ENCODE measurements around the gene RUSF1. TPM values are rescaled to one million over a fixed set of nuclear protein-coding genes. Genes with fewer than 3 reads are reported as not detected.

The RUSF1 gene
- total and polyA plus RNA-seq, 7 experiments from 2014 or later = 22.8 to 118 (median 66.6) TPM

- intact Hi-C loops (cut with micrococcal nuclease) = loop anchor here in 1 of 2 donors (1.0 kb wide), 1 partner anchor 235 kb away; no protein-coding TSS in a partner anchor
- peak overlapping the region; percentile 58 for H3K4me3 ChIP-seq (ENCODE audit: low read length)
- peak overlapping the region; percentile 95 for H3K27ac ChIP-seq (ENCODE audit: low read depth, low read length)
These were observed 47.6 kb downstream of the RUSF1 start for GRCh38 chr16:31460582-31461002.

DNA sequence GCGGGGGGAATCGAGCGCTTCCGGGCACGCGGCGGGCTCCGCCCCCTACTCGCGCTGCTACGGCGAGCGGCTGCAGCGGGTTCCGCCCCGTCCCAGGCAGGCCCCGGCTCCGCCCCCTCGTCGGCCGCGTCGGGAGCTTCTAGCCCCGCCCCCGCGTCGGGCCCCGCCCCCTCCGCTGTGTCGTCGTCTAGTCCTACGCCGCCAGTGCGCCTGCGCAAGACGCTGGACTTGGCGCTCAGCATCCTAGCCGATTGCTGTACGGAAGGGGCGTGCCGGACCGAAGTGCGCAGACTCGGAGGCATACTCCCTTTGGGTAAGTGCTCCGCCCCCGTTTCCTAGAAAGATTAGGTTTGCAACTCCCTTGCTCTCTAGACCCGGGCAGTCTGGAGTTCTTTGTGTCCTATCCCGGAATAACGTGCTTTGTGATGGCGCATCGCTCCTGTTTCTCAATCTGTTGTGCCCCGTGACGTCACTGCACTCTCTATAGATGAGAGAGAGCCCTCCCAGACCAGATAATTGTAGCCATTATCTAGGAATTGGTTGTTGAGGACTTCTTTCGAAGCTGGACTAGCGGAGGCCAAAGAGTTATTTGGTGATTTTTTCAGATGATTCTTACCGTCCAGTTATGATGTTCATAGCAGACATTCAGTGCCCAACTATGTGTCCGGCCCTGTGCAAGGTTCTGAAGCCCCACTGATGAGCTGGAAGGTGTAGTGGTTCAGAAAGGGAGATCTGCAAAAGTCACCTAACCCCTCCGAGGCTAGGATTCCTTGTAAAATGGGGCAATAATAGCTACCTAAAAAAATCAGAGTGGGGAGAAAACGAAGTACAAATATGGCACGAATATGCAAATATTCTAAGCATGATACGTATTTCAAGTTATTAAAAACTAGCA lies 48.3 kb downstream of the RUSF1 start:
- ATAC-seq (peak; percentile 91), DNase-seq (peak; percentile 99 to 100 (median 100))
- peaks cover 4 to 15% (median 7%) of the 10 kb centered on the region in 5 donors for H3K36me3 Mint-ChIP-seq
- H3K4me3 Mint-ChIP-seq = peak overlapping the region; percentile 88 to 96 (median 94)
- intact Hi-C loops (cut with micrococcal nuclease) = loop anchor here (1.0 to 5.0 kb wide), 26 partner anchors 16 to 801 kb away; partner anchors contain the start of genes BCKDK (in 2 of the 2), FUS (in 2 of the 2), RUSF1 (in 2 of the 2) and ZNF646 (in 2 of the 2)
- peak overlapping the region; percentile 94 to 99 (median 98) for H3K27ac Mint-ChIP-seq
- no peaks in the 10 kb centered on the region for H3K27me3 Mint-ChIP-seq
- Histone ChIP-seq H3K4me1 (ENCODE audit: control insufficient read depth in 2 of 2, insufficient read depth in 2 of 2, low read length in 2 of 2) (peaks cover 32 to 37% of the 10 kb centered on the region in 2 donors), H3K36me3 (ENCODE audit: control insufficient read depth in 2 of 3, insufficient read depth in 3 of 3, low read length in 3 of 3) (peaks cover 0 to 17% (median 0%) of the 10 kb centered on the region in 3 experiments), H3K4me3 (ENCODE audit: low read length) (peak overlapping the region; percentile 87), H3K9me3 (ENCODE audit: control insufficient read depth in 2 of 3, low read length in 3 of 3) (no peaks in the 10 kb centered on the region), H3K27ac (ENCODE audit: low read depth, low read length) (peak overlapping the region; percentile 95), H3K27me3 (ENCODE audit: control insufficient read depth in 2 of 2, insufficient read depth in 2 of 2, low read length in 2 of 2) (no peaks in the 10 kb centered on the region)
- H3K9me3 Mint-ChIP-seq = peaks cover 0 to 2% (median 0%) of the 10 kb centered on the region in 11 donors
- ChIA-PET POLR2A (interaction anchor here (0.6 to 5.2 kb wide), 30 partner anchors 10 to 881 kb away, joined by 3 to 69 read pairs (median 6); partner anchors contain the start of genes COX6A2, FUS, KAT8 and RUSF1), CTCF (interaction anchor here (0.6 to 3.4 kb wide), 8 partner anchors 8 to 614 kb away, joined by 3 to 17 read pairs (median 4); partner anchors contain the start of gene ZNF843)
- peaks cover 25 to 50% (median 45%) of the 10 kb centered on the region in 7 donors for H3K4me1 Mint-ChIP-seq

More at GRCh38 chr16:31460582-31461002, 47.6 kb downstream of the RUSF1 start:
- ATAC-seq (no peak), DNase-seq (peak in 5 of 9 donors; percentile 37 to 53 (median 42))
- H3K4me1 ChIP-seq (ENCODE audit: control insufficient read depth in 2 of 2, insufficient read depth in 2 of 2, low read length in 2 of 2) = peaks cover 28 to 31% of the 10 kb centered on the region in 2 donors
- Mint-ChIP-seq H3K9me3 (peaks cover 0 to 2% (median 0%) of the 10 kb centered on the region in 11 donors), H3K4me3 (peak overlapping the region in 9 of 10 donors; percentile 88 to 96 (median 94)), H3K27ac (peak overlapping the region; percentile 94 to 99 (median 97)), H3K36me3 (peaks cover 4 to 22% (median 11%) of the 10 kb centered on the region in 5 donors), H3K27me3 (no peaks in the 10 kb centered on the region), H3K4me1 (peaks cover 19 to 43% (median 38%) of the 10 kb centered on the region in 7 donors)
- peaks cover 0 to 19% (median 2%) of the 10 kb centered on the region in 3 experiments for H3K36me3 ChIP-seq (ENCODE audit: control insufficient read depth in 2 of 3, insufficient read depth in 3 of 3, low read length in 3 of 3)
- H3K27me3 ChIP-seq (ENCODE audit: control insufficient read depth in 2 of 2, insufficient read depth in 2 of 2, low read length in 2 of 2) = no peaks in the 10 kb centered on the region
- no peaks in the 10 kb centered on the region for H3K9me3 ChIP-seq (ENCODE audit: control insufficient read depth in 2 of 3, low read length in 3 of 3)
- POLR2A ChIA-PET = interaction anchor here (0.6 to 5.2 kb wide), 19 partner anchors 9 to 647 kb away, joined by 3 to 69 read pairs (median 6); partner anchors contain the start of genes FUS, RUSF1, STX4 and ZNF267
- CTCF ChIA-PET = interaction anchor here (0.6 to 1.9 kb wide), 7 partner anchors 9 to 848 kb away, joined by 3 to 17 read pairs (median 4); no protein-coding TSS in a partner anchor

- peaks cover 26 to 51% (median 46%) of the 10 kb centered on the region in 7 donors for H3K4me1 Mint-ChIP-seq
- intact Hi-C loops (cut with micrococcal nuclease) = loop anchor here (1.0 to 5.0 kb wide), 26 partner anchors 16 to 800 kb away; partner anchors contain the start of genes BCKDK (in 2 of the 2), FUS (in 2 of the 2), RUSF1 (in 2 of the 2) and ZNF646 (in 2 of the 2)
- H3K4me1 ChIP-seq (ENCODE audit: control insufficient read depth in 2 of 2, insufficient read depth in 2 of 2, low read length in 2 of 2) = peaks cover 32 to 37% of the 10 kb centered on the region in 2 donors
These were observed 49.1 kb downstream of the RUSF1 start, which contains the start of gene ARMC5 for GRCh38 chr16:31458844-31459686. ARMC5 (plus strand) TSS chr16:31459501; CDS start chr16:31459525, 24 bp downstream.

GRCh38 chr16:31458073-31458843 lies 49.9 kb downstream of the RUSF1 start:
- peaks cover 0 to 2% (median 0%) of the 10 kb centered on the region in 11 donors for H3K9me3 Mint-ChIP-seq
- intact Hi-C loops (cut with micrococcal nuclease) = loop anchor here (2.0 to 5.0 kb wide), 7 partner anchors 243 to 799 kb away; partner anchors contain the start of genes BCKDK (in 2 of the 2), BCL7C (in 1 of the 2), FBRS (in 1 of the 2) and PHKG2 (in 1 of the 2)
- H3K27ac Mint-ChIP-seq = peak overlapping the region; percentile 93 to 99 (median 98)

More at GRCh38 chr16:31458844-31459686, 49.1 kb downstream of the RUSF1 start, which contains the start of gene ARMC5:
- Histone ChIP-seq H3K36me3 (ENCODE audit: control insufficient read depth in 2 of 3, insufficient read depth in 3 of 3, low read length in 3 of 3) (peaks cover 0 to 14% (median 0%) of the 10 kb centered on the region in 3 experiments), H3K27me3 (ENCODE audit: control insufficient read depth in 2 of 2, insufficient read depth in 2 of 2, low read length in 2 of 2) (no peaks in the 10 kb centered on the region), H3K27ac (ENCODE audit: low read depth, low read length) (peak within 1 kb of the TSS; percentile 95), H3K9me3 (ENCODE audit: control insufficient read depth in 2 of 3, low read length in 3 of 3) (no peaks in the 10 kb centered on the region), H3K4me3 (ENCODE audit: low read length) (peak within 1 kb of the TSS; percentile 87)
- ATAC-seq (peak; percentile 81), DNase-seq (peak in 7 of 9 donors; percentile 92 to 99 (median 98))
- CTCF ChIA-PET = interaction anchor here (1.0 to 3.4 kb wide), 4 partner anchors 16 to 613 kb away, joined by 3 to 11 read pairs (median 4); partner anchors contain the start of genes ZNF267 and ZNF843
- Mint-ChIP-seq H3K36me3 (peaks cover 3 to 14% (median 4%) of the 10 kb centered on the region in 5 donors), H3K4me3 (peak within 1 kb of the TSS; percentile 88 to 96 (median 94)), H3K27me3 (no peaks in the 10 kb centered on the region), H3K9me3 (peaks cover 0 to 2% (median 0%) of the 10 kb centered on the region in 11 donors), H3K27ac (peak within 1 kb of the TSS; percentile 94 to 99 (median 98))
- POLR2A ChIA-PET = interaction anchor here (0.6 to 5.2 kb wide), 28 partner anchors 9 to 645 kb away, joined by 3 to 69 read pairs (median 6); partner anchors contain the start of genes COX6A2, FUS, KAT8 and RUSF1

More at GRCh38 chr16:31458073-31458843, 49.9 kb downstream of the RUSF1 start:
- H3K36me3 Mint-ChIP-seq = peaks cover 0 to 11% (median 4%) of the 10 kb centered on the region in 5 donors
- Histone ChIP-seq H3K4me1 (ENCODE audit: control insufficient read depth in 2 of 2, insufficient read depth in 2 of 2, low read length in 2 of 2) (peaks cover 32 to 37% of the 10 kb centered on the region in 2 donors), H3K9me3 (ENCODE audit: control insufficient read depth in 2 of 3, low read length in 3 of 3) (no peaks in the 10 kb centered on the region), H3K4me3 (ENCODE audit: low read length) (peak overlapping the region; percentile 87), H3K36me3 (ENCODE audit: control insufficient read depth in 2 of 3, insufficient read depth in 3 of 3, low read length in 3 of 3) (peaks cover 0 to 14% (median 0%) of the 10 kb centered on the region in 3 experiments), H3K27ac (ENCODE audit: low read depth, low read length) (peak overlapping the region; percentile 95), H3K27me3 (ENCODE audit: control insufficient read depth in 2 of 2, insufficient read depth in 2 of 2, low read length in 2 of 2) (no peaks in the 10 kb centered on the region)
- ChIA-PET POLR2A (interaction anchor here (0.6 to 5.2 kb wide), 23 partner anchors 8 to 536 kb away, joined by 3 to 69 read pairs (median 5); partner anchors contain the start of genes FUS, KAT8, RUSF1 and STX4), CTCF (interaction anchor here (0.6 to 3.4 kb wide), 7 partner anchors 15 to 613 kb away, joined by 3 to 11 read pairs (median 3); partner anchors contain the start of genes ZNF267 and ZNF843)
- H3K4me3 Mint-ChIP-seq = peak overlapping the region; percentile 88 to 96 (median 94)
- DNase-seq = peak; percentile 34 to 67 (median 56)
- H3K4me1 Mint-ChIP-seq = peaks cover 30 to 56% (median 52%) of the 10 kb centered on the region in 7 donors
- ATAC-seq = no peak
- no peaks in the 10 kb centered on the region for H3K27me3 Mint-ChIP-seq

All from naive thymus-derived CD4-positive, alpha-beta T cell (primary cell).